ENCODE data around the gene EPHA7.

The EPHA7 gene

GRCh38 chr6:93419304-93420162, at the start of gene EPHA7:
Gene EPHA7 (minus strand): TSS chr6:93419559. CDS start chr6:93419341, 218 bp downstream.
- no peak for DNase-seq (ENCODE audit: low spot score)

- no peak for DNase-seq (ENCODE audit: low spot score)
Observed at GRCh38 chr6:93468291-93468690, 48.9 kb upstream of the EPHA7 start.

GRCh38 chr6:93454533-93454932, 35.2 kb upstream of the EPHA7 start:
- DNase-seq (ENCODE audit: low spot score), result no peak

GRCh38 chr6:93453956-93454355, 34.6 kb upstream of the EPHA7 start:
- no peak for DNase-seq (ENCODE audit: low spot score)

DNA sequence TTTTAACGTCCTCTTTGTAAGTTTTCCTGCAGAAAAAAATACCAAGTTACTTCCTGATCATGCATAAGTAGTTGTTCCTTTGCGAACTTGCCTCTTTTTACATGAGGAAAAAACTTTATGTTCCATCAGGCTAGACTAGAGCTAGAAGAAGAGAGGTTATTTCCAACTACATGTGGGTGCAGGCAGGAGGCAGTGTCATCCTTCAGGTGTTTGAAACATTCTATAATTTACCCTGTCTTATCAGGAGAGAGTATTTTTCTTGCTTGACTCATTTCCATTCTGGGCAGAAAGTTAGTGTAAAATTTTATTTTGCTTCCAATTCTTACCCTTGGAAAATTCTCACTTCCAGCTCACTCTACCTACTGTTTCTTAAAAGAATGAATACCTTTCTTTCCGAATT, 28.5 kb upstream of the EPHA7 start:
- DNase-seq (ENCODE audit: low spot score), result no peak

DNA sequence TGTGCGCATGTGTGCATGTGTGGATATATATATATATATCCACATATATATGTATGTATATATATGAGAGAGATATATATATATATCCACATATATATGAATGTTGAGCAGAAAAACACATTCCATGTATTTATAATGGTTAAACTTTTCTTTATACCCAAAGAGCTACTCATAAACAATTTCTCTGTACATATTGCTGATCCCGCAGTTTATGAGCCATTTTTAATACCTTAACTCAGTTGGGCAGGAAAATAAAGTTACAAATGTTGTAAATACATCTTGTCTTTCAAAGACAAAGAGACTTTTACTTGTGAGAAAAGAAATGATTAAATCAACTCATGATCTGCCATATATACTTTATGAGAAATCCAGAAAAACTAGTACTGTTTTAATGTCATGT, 18.1 kb upstream of the EPHA7 start:
- DNase-seq (ENCODE audit: low spot score), result no peak

- DNase-seq (ENCODE audit: low spot score), result no peak
Observed at GRCh38 chr6:93433592-93433991, 14.2 kb upstream of the EPHA7 start.

- no peak for DNase-seq (ENCODE audit: low spot score)
Observed at GRCh38 chr6:93424303-93425064, 5.1 kb upstream of the EPHA7 start.

DNA sequence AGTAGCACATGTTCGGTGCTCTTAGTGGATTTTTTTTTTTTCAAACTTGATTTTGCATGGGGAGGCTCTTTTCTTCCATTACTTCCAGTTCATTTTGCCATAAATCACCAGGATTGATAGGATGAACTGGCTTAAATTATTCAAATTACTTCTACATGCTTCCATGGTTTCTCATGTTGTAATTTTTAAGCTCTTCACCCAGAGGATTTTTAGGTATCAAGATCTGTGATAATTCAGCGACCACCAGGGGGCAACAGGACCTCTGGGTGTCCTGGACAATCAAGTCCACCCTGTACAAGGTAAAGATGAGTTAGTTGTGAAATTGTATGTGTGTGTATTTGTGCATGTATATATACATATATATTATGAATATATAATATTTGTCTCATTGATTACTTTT, 4.2 kb upstream of the EPHA7 start:
- DNase-seq (ENCODE audit: low spot score), result no peak

DNA sequence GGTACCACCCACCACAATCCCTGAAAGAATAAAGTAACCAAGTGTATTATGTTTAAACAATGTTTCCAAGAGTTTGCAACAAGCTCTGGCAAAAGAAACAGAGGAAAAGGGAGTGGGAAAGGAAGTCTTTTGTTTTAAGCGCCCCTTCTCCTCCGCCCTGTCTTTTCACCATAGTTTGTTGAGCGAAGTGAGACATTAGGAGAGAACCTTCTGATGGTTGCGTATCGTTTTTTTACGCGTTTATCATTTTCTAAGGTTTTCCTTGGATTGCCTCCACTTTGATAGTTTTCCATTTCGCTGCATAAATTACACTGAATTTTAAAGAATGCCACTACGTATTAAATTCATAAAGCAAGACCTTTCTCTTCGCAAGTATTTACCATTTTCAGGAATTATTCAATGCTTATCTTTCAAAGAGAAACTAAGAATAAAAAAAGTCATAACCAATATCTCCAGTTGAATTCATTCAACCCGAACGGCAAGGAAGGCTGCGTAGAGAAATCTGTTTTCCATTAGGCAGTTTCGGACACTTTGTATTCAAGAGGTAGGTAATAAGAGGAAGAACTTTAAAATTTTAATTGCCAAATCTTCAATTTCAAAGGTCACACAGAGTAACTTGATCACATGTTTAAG, 920 bp upstream of the EPHA7 start:
- no peak for DNase-seq (ENCODE audit: low spot score)

- no peak for DNase-seq (ENCODE audit: low spot score)
Observed at GRCh38 chr6:93418408-93419303, 703 bp downstream of the EPHA7 start.

DNA sequence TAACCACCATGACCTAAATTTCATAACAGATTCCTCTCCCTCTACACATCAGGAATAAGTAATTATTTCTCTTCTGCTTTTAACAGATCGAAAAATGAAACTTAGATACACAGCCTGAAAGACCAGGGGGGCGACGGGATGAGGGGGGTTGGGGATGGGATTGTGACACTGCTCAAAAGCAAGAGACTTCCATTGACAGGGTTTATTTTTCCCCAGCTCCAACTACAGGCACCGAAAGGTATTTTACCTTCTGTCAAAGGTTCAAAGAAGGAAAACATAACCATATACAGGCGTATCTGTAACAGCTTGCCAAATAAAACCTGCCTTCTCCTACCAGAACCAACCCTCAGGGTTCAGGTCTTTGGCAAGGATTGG, 1.3 kb downstream of the EPHA7 start:
- no peak for DNase-seq (ENCODE audit: low spot score)

DNA sequence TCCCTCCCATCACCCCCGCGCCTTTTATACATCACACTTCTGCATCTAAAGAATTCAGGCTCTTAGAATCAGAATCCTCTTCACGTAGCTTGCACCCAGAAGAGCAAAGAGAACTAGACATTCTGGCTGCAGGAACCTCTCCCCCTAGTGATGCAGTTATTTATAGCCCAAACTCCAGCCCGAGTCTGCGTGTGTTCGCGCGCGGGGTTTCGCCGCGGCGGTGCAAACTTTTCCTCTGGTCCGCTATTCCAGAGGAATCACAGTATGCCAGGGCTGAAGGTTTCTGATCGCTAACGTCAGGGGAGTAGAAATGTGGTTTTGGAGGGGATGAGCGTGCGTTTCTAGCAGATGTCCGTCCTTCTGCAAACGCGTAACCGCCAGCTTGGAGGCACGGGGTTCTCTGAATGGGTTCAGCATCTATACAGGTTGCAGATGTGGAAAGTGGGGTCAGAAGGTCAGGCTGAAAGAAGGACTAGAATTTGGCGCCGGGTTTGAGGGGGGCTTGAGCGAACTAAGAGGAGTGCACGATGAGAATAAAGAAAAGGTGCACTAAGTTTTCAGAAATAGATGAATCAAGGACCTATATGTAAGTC, 1.8 kb downstream of the EPHA7 start:
- no peak for DNase-seq (ENCODE audit: low spot score)

- DNase-seq (ENCODE audit: low spot score), result no peak
Observed at GRCh38 chr6:93416571-93417420, 2.6 kb downstream of the EPHA7 start.

GRCh38 chr6:93413190-93413589, 6.2 kb downstream of the EPHA7 start:
- no peak for DNase-seq (ENCODE audit: low spot score)

DNA sequence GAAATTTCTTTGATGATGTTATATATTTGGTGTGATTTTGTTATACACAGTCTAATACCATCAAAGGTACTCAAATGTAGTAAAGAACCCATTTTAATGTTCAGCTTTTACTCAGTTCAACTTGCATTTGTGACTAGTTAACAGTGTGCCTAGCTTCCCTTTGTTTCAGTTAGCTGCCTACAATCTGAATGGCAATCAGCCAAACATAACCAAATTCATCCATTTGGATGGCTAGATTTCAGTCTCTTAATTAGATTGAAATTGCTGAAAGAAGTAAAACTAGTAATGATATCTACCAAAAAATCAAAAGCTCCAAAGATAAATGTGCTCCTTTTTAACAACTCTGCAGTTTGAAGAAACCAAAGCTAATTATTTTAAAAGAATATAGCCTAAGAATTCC, 6.9 kb downstream of the EPHA7 start:
- no peak for DNase-seq (ENCODE audit: low spot score)

GRCh38 chr6:93407186-93407585, 12.2 kb downstream of the EPHA7 start:
- no peak for DNase-seq (ENCODE audit: low spot score)

DNA sequence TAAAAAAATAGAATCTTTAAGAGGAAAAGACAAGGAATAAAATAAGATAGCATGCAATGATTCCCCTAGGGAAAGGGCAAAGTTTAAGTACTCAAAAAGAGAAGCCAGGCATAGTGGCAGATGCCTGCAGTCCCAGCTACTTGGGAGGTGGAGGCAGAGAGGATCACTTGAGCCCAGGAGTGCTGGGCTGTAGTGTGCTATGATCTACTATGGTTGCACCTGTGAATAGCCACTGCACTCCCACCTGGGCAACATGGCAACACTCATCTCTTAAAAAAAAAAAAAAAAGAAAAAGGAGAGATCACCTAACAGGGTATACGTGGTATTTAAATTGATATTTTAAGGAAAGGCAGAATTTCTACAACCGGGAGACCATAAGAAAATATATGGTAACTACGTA, 16.0 kb downstream of the EPHA7 start:
- DNase-seq (ENCODE audit: low spot score), result no peak

- no peak for DNase-seq (ENCODE audit: low spot score)
Observed at GRCh38 chr6:93398723-93399122, 20.6 kb downstream of the EPHA7 start.

DNA sequence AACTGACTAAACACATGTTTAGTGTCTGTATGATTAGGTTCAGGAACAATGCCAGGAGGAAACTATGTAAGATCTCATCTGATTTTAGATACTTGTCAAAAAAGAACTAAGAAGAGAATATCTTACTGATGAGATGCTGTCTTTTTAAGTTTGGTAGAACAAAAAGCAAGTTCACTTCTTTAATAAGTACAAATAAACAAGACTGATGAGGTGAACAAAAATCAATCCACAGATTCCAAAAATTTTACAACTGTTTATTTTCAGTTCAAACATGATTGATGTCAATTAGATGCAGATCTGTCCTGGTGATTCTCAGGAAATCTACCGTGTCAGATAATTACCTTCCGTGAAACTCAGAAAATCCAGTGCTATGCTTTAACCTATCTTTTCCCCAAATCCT, 24.9 kb downstream of the EPHA7 start:
- DNase-seq (ENCODE audit: low spot score), result no peak

All from CD4-positive, alpha-beta T cell treated with Interleukin-2 at 100 ng/mL for 4 hours (primary cell).